ENCODE results near the gene SLCO2B1. TPM values are rescaled to one million over a fixed set of nuclear protein-coding genes. Genes with fewer than 3 reads are reported as not detected.

The SLCO2B1 gene
- total RNA-seq, 2 experiments from 2014 or later, result not detected

DNA sequence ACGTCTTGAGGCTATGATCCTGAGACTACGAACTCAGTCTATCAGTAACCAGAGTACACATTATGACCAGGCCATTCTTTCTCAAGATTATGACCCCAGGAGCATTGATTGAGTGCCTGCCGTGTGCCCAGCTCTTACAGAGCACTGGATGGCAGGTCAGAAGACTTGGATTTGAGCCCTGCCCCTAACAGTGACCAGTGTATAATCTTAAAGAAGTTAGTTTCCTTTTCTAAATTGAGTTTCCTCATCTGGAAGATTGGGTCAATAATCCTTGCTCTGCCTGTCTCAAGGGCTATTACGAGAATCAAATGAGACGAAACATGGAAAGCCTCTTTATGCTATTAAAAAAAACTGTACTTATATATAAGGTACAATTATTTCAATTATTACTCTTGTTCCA, 38.2 kb downstream of the SLCO2B1 start:
- H3K27ac Mint-ChIP-seq, result no peak overlapping the region
- H3K4me1 Mint-ChIP-seq, result no peaks in the 10 kb centered on the region
- H3K36me3 Mint-ChIP-seq, result no peaks in the 10 kb centered on the region

GRCh38 chr11:75189911-75190310, 39.0 kb downstream of the SLCO2B1 start:
- H3K27ac Mint-ChIP-seq, result no peak overlapping the region
- no peak for DNase-seq
- no peaks in the 10 kb centered on the region for H3K9me3 Mint-ChIP-seq
- no peak overlapping the region for H3K4me3 Mint-ChIP-seq
- H3K4me1 Mint-ChIP-seq, result no peaks in the 10 kb centered on the region
- peaks cover 4% of the 10 kb centered on the region for H3K27me3 Mint-ChIP-seq
- H3K36me3 Mint-ChIP-seq, result no peaks in the 10 kb centered on the region

More for the DNA sequence above, 38.2 kb downstream of the SLCO2B1 start:
- Mint-ChIP-seq H3K9me3 (no peaks in the 10 kb centered on the region), H3K4me3 (no peak overlapping the region), H3K27me3 (no peaks in the 10 kb centered on the region)
- DNase-seq, result no peak

GRCh38 chr11:75190652-75191329, 39.9 kb downstream of the SLCO2B1 start:
- Mint-ChIP-seq H3K9me3 (no peaks in the 10 kb centered on the region), H3K27ac (no peak overlapping the region)
- no peak for DNase-seq

GRCh38 chr11:75191330-75191717, 40.4 kb downstream of the SLCO2B1 start:
- Mint-ChIP-seq H3K36me3 (no peaks in the 10 kb centered on the region), H3K9me3 (no peaks in the 10 kb centered on the region), H3K4me3 (no peak overlapping the region), H3K27ac (no peak overlapping the region), H3K27me3 (peaks cover 4% of the 10 kb centered on the region), H3K4me1 (no peaks in the 10 kb centered on the region)
- DNase-seq, result no peak

More at GRCh38 chr11:75190652-75191329, 39.9 kb downstream of the SLCO2B1 start:
- H3K27me3 Mint-ChIP-seq, result peaks cover 4% of the 10 kb centered on the region
- H3K36me3 Mint-ChIP-seq, result no peaks in the 10 kb centered on the region
- H3K4me3 Mint-ChIP-seq, result no peak overlapping the region
- H3K4me1 Mint-ChIP-seq, result no peaks in the 10 kb centered on the region

GRCh38 chr11:75193271-75193670, 42.4 kb downstream of the SLCO2B1 start:
- Mint-ChIP-seq H3K36me3 (no peaks in the 10 kb centered on the region), H3K9me3 (no peaks in the 10 kb centered on the region), H3K27ac (no peak overlapping the region), H3K27me3 (peaks cover 4% of the 10 kb centered on the region), H3K4me3 (no peak overlapping the region), H3K4me1 (no peaks in the 10 kb centered on the region)
- DNase-seq, result no peak

GRCh38 chr11:75193711-75194110, 42.8 kb downstream of the SLCO2B1 start:
- H3K27ac Mint-ChIP-seq, result no peak overlapping the region
- peaks cover 4% of the 10 kb centered on the region for H3K27me3 Mint-ChIP-seq
- no peaks in the 10 kb centered on the region for H3K9me3 Mint-ChIP-seq
- DNase-seq, result no peak
- no peaks in the 10 kb centered on the region for H3K36me3 Mint-ChIP-seq
- H3K4me3 Mint-ChIP-seq, result no peak overlapping the region
- no peaks in the 10 kb centered on the region for H3K4me1 Mint-ChIP-seq

DNA sequence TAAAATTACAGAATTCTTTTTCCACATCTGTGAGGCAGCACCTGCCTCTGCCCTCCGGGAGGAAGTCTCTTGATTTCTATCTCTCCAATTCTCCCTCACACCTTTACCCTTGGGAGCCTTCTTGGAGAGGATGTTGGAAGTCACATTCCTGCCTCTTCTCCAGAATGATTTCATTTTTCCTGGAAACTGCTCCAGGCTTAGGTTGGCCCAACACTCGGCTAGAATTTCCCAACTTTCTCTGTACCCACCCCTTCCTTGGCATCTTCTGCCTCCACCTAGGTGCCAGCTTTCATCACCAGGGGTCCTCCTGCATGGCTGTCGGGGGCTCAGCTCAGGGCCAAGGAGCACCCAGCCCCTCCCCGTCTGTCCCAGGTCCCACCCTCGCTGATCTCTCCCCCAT, 43.2 kb downstream of the SLCO2B1 start:
- Mint-ChIP-seq H3K36me3 (no peaks in the 10 kb centered on the region), H3K27ac (no peak overlapping the region), H3K27me3 (peaks cover 4% of the 10 kb centered on the region), H3K4me3 (no peak overlapping the region), H3K4me1 (no peaks in the 10 kb centered on the region), H3K9me3 (no peaks in the 10 kb centered on the region)
- no peak for DNase-seq

GRCh38 chr11:75195167-75195962, 44.5 kb downstream of the SLCO2B1 start:
- Mint-ChIP-seq H3K36me3 (no peaks in the 10 kb centered on the region), H3K4me3 (no peak overlapping the region), H3K9me3 (no peaks in the 10 kb centered on the region), H3K27me3 (peaks cover 4% of the 10 kb centered on the region), H3K27ac (no peak overlapping the region), H3K4me1 (no peaks in the 10 kb centered on the region)
- DNase-seq, result no peak

DNA sequence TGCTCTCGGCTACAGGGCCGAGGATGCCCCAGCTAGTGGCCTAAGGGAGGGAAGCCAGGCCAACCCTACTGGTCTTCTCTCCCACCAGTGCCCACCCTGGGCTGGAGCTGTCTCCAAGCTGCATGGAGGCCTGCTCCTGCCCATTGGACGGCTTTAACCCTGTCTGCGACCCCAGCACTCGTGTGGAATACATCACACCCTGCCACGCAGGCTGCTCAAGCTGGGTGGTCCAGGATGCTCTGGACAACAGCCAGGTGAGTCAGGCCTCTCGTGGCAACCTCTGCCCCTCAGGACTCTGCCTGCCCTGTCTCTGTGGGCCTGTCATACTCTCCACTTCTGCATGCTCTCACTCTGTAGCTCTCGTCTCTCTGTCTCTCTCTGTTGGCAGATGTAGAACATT, 45.5 kb downstream of the SLCO2B1 start:
- H3K27me3 Mint-ChIP-seq, result peaks cover 4% of the 10 kb centered on the region
- H3K4me1 Mint-ChIP-seq, result no peaks in the 10 kb centered on the region
- H3K36me3 Mint-ChIP-seq, result no peaks in the 10 kb centered on the region
- DNase-seq, result no peak
- H3K4me3 Mint-ChIP-seq, result no peak overlapping the region
- no peak overlapping the region for H3K27ac Mint-ChIP-seq
- no peaks in the 10 kb centered on the region for H3K9me3 Mint-ChIP-seq

DNA sequence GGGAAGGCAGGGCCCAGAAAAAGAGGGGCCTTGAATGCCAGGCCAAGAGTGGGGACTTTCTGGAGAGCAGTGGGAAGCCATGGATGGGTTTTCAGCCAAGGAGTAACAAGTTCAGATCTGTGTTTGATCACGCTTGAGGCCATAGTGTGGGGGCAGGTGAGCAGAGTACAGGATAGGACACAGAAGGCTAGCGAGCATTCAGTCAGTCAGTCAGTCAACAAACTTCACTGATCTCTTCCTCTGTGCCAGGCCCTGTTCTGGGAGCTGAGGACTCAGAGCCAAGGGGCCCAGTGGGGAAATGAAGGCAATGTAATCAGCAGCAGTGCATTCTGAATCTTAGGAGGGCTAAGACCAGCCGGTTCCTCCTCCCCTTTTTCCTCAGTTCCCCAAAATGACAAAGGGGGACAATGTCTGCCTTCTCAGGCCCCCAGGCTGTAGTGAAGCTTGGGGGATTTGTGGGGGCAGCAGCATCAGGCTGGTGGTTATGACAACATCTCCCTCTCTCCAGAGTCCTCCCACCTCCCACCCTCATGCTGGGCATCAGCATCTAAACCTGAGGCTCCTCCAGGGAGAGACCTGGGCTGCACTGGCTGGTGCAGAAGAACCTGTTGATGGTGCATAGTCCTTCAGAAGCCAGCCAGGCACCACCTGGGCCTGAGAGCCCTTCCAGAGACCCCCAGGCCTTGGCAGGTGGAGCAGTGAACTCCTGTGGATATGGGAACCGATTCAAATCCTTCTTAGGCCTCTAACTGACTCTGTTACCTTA, 46.8 kb downstream of the SLCO2B1 start:
- Mint-ChIP-seq H3K27ac (no peak overlapping the region), H3K36me3 (no peaks in the 10 kb centered on the region), H3K9me3 (no peaks in the 10 kb centered on the region), H3K27me3 (peaks cover 4% of the 10 kb centered on the region), H3K4me1 (no peaks in the 10 kb centered on the region), H3K4me3 (no peak overlapping the region)
- no peak for DNase-seq

DNA sequence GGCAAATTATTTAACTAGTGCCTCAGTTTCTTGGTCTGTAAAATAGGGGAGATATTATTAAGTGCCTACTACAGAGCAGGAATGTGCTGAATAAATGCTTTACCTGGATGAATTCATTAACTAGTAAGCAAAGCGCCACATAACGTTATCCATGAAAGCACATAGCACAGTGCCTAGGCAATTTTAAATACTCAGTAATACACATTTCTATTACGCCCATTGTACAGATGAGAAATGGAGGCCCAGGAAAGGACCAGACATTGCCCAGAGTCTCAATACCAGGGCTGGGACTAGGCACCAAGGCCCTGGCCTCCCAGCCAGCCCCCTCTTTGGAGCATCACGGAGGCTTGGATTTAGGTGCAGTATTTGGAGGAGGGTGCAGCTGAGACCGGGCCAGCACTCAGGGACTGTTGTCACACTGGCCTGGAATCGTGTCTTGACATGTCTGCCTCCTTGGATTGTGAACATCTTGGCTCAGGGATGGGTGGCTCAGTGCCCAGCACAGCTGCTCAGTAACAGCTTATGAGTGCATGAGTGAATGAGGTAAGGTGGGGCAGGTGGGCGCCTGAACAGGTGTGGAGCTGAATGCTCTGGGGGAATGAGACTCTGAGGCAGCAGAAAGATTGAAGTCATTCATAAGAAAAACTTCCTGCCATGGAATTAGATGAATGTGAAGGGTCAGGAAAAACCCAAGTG, 47.5 kb downstream of the SLCO2B1 start:
- no peak for DNase-seq
- H3K9me3 Mint-ChIP-seq, result no peaks in the 10 kb centered on the region
- H3K27ac Mint-ChIP-seq, result no peak overlapping the region
- peaks cover 4% of the 10 kb centered on the region for H3K27me3 Mint-ChIP-seq
- H3K4me1 Mint-ChIP-seq, result no peaks in the 10 kb centered on the region
- no peaks in the 10 kb centered on the region for H3K36me3 Mint-ChIP-seq
- no peak overlapping the region for H3K4me3 Mint-ChIP-seq

DNA sequence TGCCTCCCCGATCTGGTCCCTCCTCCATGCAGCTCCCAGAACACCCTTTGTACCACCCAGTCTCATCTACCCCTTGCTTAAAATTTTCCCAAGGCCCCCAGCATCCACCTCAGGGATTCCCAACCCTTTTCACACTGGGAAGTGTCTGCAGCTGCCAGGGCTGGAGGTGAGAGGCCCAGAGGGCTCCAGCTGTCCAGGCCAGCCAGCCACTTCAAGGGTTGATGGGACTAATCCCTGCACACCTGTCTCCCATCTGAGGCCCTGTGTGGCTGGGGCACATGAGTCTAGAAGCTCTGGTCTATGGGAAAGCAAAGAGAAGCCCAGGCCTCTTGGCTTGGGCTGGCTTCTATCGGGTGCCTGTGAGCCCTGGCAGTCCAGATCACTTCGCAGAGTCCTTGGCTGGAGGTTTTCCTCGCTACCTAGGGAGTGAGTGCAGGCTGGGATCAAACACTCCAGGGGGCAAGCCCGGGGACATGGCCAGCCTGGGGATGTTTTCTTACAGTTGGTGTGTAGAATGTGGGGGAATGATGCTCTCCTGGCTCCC, 48.6 kb downstream of the SLCO2B1 start:
- no peaks in the 10 kb centered on the region for H3K4me1 Mint-ChIP-seq
- no peaks in the 10 kb centered on the region for H3K9me3 Mint-ChIP-seq

GRCh38 chr11:75200051-75200450, 49.1 kb downstream of the SLCO2B1 start:
- Mint-ChIP-seq H3K4me3 (no peak overlapping the region), H3K27me3 (no peaks in the 10 kb centered on the region), H3K9me3 (no peaks in the 10 kb centered on the region), H3K36me3 (no peaks in the 10 kb centered on the region), H3K4me1 (no peaks in the 10 kb centered on the region), H3K27ac (no peak overlapping the region)
- DNase-seq, result no peak

More for the DNA sequence above, 48.6 kb downstream of the SLCO2B1 start:
- H3K27me3 Mint-ChIP-seq, result peaks cover 4% of the 10 kb centered on the region
- H3K4me3 Mint-ChIP-seq, result no peak overlapping the region
- no peaks in the 10 kb centered on the region for H3K36me3 Mint-ChIP-seq
- no peak for DNase-seq
- H3K27ac Mint-ChIP-seq, result no peak overlapping the region

DNA sequence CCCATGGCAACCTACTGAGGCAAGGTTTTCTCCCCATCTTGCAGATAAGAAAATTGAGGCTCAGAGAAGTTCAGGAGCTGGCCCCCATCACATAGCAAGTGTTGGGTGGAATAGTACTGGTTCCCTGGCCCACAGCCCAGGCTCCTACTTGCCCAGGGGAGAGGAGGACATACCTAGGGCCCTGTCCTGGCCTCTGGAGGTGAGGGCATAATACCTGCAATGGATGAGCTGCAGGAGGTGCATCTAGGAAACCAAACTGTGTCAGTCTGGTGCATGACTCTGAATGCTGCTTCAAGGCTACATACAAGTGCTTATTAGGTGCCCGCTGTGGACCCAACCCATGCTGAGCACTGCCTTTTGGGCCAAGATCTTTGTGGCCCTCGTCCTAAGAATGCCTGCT, 49.6 kb downstream of the SLCO2B1 start:
- no peak for DNase-seq
- Mint-ChIP-seq H3K27me3 (no peaks in the 10 kb centered on the region), H3K36me3 (no peaks in the 10 kb centered on the region), H3K27ac (no peak overlapping the region), H3K4me3 (no peak overlapping the region), H3K4me1 (no peaks in the 10 kb centered on the region), H3K9me3 (no peaks in the 10 kb centered on the region)
